ENCODE results near the gene NRIP1. TPM values are rescaled to one million over a fixed set of nuclear protein-coding genes. Genes with fewer than 3 reads are reported as not detected.

The NRIP1 gene
- total RNA-seq, 2 donors from 2014 or later = 49.5 to 89.3 TPM

- H3K9ac ChIP-seq (ENCODE audit: low read depth in 2 of 2, low read length in 2 of 2) = no peak overlapping the region
- no peak for DNase-seq
- no peak overlapping the region for H3K4me3 ChIP-seq
- TF ChIP-seq CTCF (IDR thresholded peaks at IDR 0.05) = no peak
- H3K36me3 ChIP-seq = no peaks in the 10 kb centered on the region
- H3K9me3 ChIP-seq = no peaks in the 10 kb centered on the region
- intact Hi-C loops (cut with DNase I) = no loop called here
- no peak overlapping the region for H3K27ac ChIP-seq
- H3K4me1 ChIP-seq = no peaks in the 10 kb centered on the region
- no peaks in the 10 kb centered on the region for H3K27me3 ChIP-seq
These were observed 52.8 kb downstream of the NRIP1 start for GRCh38 chr21:15011967-15012366.

GRCh38 chr21:15010645-15011044, 54.2 kb downstream of the NRIP1 start:
- Histone ChIP-seq H3K9ac (ENCODE audit: low read depth in 2 of 2, low read length in 2 of 2) (no peak overlapping the region), H3K4me1 (no peaks in the 10 kb centered on the region), H3K9me3 (no peaks in the 10 kb centered on the region), H3K4me3 (no peak overlapping the region), H3K27me3 (no peaks in the 10 kb centered on the region), H3K27ac (no peak overlapping the region), H3K36me3 (no peaks in the 10 kb centered on the region)
- intact Hi-C loops (cut with DNase I) = no loop called here
- DNase-seq = no peak
- TF ChIP-seq CTCF (IDR thresholded peaks at IDR 0.05) = no peak

GRCh38 chr21:15009837-15010363, 54.9 kb downstream of the NRIP1 start:
- no peak overlapping the region for H3K4me3 ChIP-seq
- no peak overlapping the region for H3K27ac ChIP-seq
- intact Hi-C loops (cut with DNase I) = no loop called here

GRCh38 chr21:15007716-15008296, 57.0 kb downstream of the NRIP1 start:
- no peak for DNase-seq
- H3K4me1 ChIP-seq = peaks cover 7% of the 10 kb centered on the region
- H3K27ac ChIP-seq = no peak overlapping the region
- no peak for TF ChIP-seq CTCF (IDR thresholded peaks at IDR 0.05)
- H3K9me3 ChIP-seq = no peaks in the 10 kb centered on the region
- H3K27me3 ChIP-seq = no peaks in the 10 kb centered on the region
- H3K4me3 ChIP-seq = no peak overlapping the region
- no peaks in the 10 kb centered on the region for H3K36me3 ChIP-seq
- intact Hi-C loops (cut with DNase I) = no loop called here
- no peak overlapping the region for H3K9ac ChIP-seq (ENCODE audit: low read depth in 2 of 2, low read length in 2 of 2)

More at GRCh38 chr21:15009837-15010363, 54.9 kb downstream of the NRIP1 start:
- no peak for DNase-seq
- Histone ChIP-seq H3K9ac (ENCODE audit: low read depth in 2 of 2, low read length in 2 of 2) (no peak overlapping the region), H3K36me3 (no peaks in the 10 kb centered on the region), H3K27me3 (no peaks in the 10 kb centered on the region), H3K4me1 (no peaks in the 10 kb centered on the region), H3K9me3 (no peaks in the 10 kb centered on the region)
- no peak for TF ChIP-seq CTCF (IDR thresholded peaks at IDR 0.05)

GRCh38 chr21:15006594-15007230, 58.1 kb downstream of the NRIP1 start:
- H3K36me3 ChIP-seq = no peaks in the 10 kb centered on the region
- H3K27ac ChIP-seq = no peak overlapping the region
- H3K9me3 ChIP-seq = no peaks in the 10 kb centered on the region
- no peak overlapping the region for H3K4me3 ChIP-seq
- no peak for TF ChIP-seq CTCF (IDR thresholded peaks at IDR 0.05)
- intact Hi-C loops (cut with DNase I) = no loop called here
- no peaks in the 10 kb centered on the region for H3K27me3 ChIP-seq
- H3K4me1 ChIP-seq = peaks cover 7% of the 10 kb centered on the region
- H3K9ac ChIP-seq (ENCODE audit: low read depth in 2 of 2, low read length in 2 of 2) = no peak overlapping the region
- DNase-seq = no peak

Data from colonic mucosa (tissue), 4 donors.